NOMO-1 (cell line): Measurements from ENCODE around the gene SMARCB1.

Experiments used
- DNase-seq, 2 experiments: peaks; one replicate each; lab custom pipeline; 2025; ENCODE audit not compliant: unreplicated experiment in 2 of 2; lab: John Stamatoyannopoulos, UW

SMARCB1 gene

GRCh38 chr22:23779731-23780130 is 7.0 kb upstream of the SMARCB1 start:
- no peak for DNase-seq

DNA sequence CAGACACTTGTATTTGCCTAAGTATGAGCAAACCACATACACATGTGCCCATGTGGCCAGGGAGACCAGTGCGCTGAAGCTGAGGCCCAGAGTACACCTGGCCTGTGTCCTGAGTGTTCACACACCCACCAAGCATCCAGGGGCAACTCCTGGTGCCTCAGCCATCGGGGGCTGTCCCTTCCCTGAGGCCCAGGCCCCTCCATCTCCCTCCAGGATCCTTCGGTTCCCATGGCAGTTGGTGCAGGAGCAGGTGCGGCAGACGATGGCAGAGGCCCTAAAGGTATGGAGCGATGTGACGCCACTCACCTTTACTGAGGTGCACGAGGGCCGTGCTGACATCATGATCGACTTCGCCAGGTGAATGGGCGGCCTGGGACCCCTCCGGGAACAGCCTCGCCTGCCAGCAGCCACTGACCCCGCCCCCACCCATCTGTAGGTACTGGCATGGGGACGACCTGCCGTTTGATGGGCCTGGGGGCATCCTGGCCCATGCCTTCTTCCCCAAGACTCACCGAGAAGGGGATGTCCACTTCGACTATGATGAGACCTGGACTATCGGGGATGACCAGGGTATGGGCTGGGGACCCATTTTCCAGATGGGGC is 6.5 kb upstream of the SMARCB1 start:
- no peak for DNase-seq

DNA sequence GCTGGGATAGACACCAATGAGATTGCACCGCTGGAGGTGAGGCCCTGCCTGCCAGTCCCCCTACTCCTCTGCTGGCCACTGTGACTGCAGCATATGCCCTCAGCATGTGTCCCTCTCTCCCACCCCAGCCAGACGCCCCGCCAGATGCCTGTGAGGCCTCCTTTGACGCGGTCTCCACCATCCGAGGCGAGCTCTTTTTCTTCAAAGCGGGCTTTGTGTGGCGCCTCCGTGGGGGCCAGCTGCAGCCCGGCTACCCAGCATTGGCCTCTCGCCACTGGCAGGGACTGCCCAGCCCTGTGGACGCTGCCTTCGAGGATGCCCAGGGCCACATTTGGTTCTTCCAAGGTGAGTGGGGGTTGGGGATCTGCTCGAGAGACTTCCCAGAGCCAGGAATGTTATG is 5.7 kb upstream of the SMARCB1 start:
- no peak for DNase-seq

DNA sequence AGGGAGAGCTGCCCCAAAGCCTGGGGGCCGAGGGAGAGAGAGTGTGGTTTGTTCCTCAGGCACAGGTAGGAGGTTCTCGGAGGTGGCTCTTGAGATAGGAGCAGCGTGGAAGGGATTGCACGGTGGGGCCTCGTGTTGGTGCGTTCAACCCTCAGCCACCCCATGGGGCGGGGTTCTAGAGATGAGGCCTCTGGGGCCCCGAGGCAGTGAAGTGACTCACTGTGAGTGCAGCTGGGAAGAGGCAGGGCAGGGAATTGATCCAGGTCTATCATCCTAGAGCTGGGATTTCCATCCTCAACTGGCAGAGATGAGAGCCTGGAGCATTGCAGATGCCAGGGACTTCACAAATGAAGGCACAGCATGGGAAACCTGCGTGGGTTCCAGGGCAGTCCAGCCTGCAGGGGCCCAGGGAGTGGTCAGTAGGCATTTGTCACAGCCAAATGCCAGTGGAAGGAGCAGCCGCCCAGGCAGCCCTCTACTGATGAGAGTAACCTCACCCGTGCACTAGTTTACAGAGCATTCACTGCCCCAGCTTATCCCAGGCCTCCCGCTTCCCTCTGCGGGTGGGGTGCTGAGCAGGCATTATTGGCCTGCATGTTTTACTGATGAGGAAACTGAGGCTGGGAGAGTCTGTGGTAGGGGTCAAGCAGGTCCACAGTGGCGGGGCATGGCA is 5.1 kb upstream of the SMARCB1 start:
- DNase-seq = no peak

DNA sequence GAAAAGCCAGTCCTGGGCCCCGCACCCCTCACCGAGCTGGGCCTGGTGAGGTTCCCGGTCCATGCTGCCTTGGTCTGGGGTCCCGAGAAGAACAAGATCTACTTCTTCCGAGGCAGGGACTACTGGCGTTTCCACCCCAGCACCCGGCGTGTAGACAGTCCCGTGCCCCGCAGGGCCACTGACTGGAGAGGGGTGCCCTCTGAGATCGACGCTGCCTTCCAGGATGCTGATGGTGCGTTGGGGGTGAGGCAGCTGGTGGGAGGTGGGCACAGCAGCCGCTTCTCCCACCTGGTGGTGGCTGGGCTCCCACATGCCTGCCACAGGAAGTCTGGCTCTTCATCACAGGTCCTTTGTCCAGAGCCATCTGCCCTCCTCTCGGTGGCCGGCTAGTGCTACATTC is 4.5 kb upstream of the SMARCB1 start:
- no peak for DNase-seq

GRCh38 chr22:23782703-23783102 is 4.1 kb upstream of the SMARCB1 start:
- DNase-seq = no peak

DNA sequence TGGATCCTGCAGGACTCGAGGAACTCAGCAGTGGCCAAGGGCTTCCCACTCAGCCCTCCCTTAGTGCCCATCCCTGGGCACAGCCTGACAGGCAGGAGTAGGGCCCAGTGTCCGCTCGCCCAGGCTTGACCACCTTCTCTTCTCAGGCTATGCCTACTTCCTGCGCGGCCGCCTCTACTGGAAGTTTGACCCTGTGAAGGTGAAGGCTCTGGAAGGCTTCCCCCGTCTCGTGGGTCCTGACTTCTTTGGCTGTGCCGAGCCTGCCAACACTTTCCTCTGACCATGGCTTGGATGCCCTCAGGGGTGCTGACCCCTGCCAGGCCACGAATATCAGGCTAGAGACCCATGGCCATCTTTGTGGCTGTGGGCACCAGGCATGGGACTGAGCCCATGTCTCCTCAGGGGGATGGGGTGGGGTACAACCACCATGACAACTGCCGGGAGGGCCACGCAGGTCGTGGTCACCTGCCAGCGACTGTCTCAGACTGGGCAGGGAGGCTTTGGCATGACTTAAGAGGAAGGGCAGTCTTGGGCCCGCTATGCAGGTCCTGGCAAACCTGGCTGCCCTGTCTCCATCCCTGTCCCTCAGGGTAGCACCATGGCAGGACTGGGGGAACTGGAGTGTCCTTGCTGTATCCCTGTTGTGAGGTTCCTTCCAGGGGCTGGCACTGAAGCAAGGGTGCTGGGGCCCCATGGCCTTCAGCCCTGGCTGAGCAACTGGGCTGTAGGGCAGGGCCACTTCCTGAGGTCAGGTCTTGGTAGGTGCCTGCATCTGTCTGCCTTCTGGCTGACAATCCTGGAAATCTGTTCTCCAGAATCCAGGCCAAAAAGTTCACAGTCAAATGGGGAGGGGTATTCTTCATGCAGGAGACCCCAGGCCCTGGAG is 3.3 kb upstream of the SMARCB1 start:
- DNase-seq = no peak

DNA sequence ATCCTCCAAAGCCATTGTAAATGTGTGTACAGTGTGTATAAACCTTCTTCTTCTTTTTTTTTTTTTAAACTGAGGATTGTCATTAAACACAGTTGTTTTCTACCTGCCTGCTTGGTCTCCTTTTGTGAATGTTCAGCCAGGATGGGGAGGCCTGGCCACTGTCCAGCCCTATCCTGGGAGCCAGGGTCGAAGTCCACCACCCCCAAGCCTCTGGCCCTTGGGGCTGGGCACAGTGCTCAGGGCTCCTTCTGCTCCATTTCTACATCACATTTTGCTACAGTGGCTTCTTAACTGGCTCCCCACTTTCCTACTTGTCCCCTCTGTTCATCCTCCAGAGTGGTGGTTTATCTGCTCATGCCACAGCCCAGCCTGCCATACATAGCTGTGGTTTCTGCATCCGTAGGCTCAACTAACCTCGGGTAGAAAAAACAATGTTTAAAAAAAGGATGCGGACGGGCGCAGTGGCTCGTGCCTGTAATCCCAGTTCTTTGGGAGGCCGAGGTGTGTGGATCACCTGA is 2.5 kb upstream of the SMARCB1 start:
- no peak for DNase-seq

- no peak for DNase-seq
Observed at GRCh38 chr22:23786261-23786710, 480 bp upstream of the SMARCB1 start.

DNA sequence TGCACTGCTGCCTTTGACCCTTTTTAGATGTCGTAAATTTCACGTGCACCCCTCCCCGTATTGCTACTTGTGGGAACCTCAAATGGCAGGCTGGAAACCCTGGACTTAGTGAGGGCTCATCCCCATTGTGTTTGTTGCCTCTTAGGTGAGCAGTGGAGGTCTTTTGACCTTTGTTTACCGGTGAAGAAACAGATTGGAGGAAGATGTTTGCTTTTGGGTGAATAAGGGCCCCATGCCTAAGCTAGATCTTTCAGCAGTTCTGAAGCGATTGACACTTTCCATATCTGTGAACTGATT is 782 bp downstream of the SMARCB1 start:
- DNase-seq = no peak

GRCh38 chr22:23787910-23788309 is 1.1 kb downstream of the SMARCB1 start:
- no peak for DNase-seq

GRCh38 chr22:23789121-23789520 is 2.4 kb downstream of the SMARCB1 start:
- DNase-seq = no peak

GRCh38 chr22:23789638-23790037 is 2.9 kb downstream of the SMARCB1 start:
- DNase-seq = no peak

DNA sequence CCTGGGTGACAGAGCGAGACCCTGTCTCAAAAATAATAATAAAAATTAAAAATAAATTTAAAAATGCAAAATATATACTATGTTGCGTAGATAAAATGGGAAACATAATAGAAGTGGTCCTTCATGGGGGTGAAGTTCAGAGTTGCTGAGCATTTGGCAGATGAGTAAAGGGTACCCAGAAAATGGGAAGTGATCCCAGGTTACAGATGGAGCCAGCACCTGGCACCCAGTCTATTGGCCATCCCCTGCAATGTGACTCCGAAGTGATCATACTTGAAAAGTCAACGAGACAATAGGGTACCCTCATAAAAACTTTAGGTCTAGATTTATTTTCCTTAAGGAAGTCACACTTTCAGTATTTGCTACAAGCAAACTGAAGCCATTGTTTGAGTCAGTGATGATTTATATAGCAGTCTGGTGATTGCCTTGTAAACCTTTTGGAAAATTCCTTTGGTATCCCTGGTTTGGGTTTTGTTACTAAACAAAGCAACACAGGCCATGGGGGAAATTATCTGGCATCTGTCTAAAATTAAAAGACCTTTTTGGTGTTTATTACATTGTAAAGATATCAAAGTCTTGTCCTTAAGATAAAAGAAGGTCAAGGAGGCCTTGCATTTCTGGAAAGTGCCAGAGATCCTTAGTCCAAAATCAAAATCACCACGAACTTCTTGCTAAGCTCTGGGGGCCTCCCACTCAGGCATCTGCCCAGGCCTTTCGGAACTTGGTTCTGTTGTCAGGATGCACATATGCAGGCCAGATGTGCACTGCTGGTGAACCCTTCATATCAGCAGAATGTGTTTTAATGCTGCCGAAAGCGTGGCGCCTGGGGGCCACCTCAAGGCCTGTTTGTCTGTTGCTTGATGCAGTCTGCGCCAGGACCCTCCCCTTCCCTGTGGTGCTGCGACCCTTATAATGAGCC is 4.3 kb downstream of the SMARCB1 start:
- no peak for DNase-seq

DNA sequence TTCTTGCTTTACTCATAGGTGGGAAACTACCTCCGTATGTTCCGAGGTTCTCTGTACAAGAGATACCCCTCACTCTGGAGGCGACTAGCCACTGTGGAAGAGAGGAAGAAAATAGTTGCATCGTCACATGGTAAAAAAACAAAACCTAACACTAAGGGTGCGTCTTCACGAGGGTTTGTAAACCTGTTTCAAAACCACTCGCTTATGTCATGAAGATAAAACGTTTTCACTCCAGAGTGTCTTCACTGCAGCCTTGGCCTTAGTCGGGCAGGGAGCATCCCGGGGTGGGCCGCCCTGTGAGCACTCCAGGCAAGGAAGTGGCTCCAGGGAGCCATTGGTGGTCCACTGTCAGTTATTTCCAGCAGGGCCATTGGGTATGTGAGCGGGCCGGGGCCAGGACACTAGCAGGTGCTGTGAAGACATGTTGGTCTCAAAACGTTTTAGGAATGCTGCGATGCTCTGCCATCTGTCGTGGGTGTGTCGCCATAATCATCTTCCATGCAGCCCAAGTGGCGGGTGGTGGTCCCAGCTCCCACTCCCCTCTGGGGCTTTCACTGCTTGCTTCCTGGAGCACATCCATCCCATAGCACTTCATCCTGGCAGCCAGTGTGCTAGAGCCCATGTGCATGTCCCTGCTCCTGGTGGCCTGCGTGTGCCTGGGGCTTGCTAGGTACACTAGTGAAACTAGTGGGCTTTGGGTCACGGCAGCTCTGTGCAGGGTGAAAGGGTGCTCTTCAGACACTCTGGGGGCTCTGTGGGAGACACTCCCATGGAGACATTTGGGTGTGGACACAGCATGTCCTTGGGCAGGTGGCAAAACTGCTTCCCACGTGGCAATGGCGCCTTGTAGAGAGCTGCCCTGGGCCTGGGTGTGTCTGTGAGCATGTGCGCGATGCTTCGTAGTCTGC is 5.2 kb downstream of the SMARCB1 start:
- DNase-seq = no peak

- DNase-seq = no peak
Observed at GRCh38 chr22:23793326-23793725, 6.6 kb downstream of the SMARCB1 start.

- DNase-seq = no peak
Observed at GRCh38 chr22:23796461-23796860, 9.7 kb downstream of the SMARCB1 start.

DNA sequence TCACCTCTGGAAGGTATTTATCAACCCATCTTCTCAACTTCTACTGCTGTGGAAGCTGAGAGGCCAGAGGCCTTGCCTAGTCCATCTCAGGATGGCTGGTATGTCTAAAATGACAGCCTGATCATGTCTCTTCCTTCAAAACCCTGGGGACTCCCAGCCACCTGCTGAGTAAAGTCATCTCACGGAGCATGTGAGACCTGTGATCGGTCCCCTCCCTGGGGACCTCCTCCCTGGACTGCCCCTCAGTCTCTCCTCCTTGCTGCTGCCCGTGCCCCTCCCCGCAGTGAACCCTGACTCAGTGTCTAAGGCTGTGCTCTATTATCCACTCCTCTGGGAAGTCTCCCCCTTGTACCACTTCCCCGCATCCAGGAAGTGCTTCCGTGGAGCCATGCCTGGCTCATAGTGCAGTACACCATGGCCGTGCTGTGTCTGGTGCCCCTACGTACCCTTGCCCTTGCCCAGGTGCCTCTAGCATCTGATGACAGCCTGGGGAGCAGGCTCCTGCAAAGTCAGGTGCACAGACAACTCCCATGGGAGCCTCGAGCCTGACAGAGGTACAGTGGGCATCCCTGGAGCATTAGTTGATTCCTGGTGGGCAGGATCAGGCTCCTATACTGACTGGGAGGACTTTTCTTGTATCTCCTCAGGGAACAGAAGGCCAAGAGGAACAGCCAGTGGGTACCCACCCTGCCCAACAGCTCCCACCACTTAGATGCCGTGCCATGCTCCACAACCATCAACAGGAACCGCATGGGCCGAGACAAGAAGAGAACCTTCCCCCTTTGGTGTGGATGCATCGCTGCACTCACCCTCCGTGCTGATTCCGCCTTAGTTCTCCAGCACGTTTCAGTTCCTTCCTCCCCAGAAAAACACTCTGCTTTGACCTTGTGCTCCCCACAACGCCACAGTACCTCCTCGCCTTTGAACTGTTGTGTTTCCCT is 13.8 kb downstream of the SMARCB1 start:
- DNase-seq = no peak
